ENCODE results near the gene MXD1. TPM values are rescaled to one million over a fixed set of nuclear protein-coding genes. Genes with fewer than 3 reads are reported as not detected.

MXD1 gene, protein sequence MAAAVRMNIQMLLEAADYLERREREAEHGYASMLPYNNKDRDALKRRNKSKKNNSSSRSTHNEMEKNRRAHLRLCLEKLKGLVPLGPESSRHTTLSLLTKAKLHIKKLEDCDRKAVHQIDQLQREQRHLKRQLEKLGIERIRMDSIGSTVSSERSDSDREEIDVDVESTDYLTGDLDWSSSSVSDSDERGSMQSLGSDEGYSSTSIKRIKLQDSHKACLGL
- 5.5 and 5.9 TPM in 2 replicates for total RNA-seq

DNA sequence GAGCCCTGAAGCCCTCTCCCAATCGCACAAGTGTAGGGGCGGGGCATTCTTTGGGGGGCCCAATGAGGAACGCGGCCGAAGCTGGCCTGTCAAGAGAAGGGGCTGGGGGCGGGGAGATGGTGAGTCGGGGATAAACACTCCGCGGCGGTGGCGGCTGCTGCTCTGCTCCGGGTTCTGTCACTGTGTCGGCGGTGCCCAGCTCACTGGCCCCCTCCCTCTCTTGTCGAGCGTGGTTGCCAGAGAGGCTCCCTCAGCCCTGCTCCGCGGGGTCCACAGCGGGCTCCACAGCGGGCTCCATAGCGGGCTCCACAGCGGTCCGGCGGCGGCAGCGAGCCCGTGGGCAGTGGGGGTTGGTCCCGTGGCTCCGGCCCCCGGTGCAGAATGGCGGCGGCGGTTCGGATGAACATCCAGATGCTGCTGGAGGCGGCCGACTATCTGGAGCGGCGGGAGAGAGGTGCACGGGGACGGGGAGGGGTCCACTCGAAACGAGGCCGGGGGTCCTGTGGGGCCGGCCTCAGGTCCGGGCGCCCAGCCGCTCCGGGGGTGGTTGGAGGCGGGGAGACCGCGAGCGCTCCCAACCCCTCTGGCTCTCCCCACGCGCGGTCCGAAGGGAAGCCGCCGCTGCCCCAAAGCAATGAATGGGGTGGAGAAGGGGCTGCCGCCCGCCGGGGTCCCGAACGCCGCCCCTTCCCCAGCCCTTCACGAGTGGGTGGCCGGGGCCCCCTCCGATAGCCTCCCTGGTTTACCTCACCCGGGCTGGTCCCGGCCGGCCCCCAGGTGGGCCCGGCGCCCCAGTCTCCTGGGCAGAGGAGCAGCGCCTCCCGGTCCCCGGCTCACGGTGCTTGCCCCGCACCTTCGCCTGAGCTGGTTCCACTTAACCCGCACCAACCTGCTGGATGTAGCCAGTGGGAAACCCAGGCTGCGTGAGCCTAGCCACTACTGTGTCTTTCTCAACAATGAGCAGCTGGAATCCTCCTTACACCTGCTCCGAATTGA is at the start of gene MXD1:
Gene MXD1 (plus strand): TSS at position 160 of the 996 bp plus-strand sequence. CDS start 222 bp downstream, at position 382.

DNA sequence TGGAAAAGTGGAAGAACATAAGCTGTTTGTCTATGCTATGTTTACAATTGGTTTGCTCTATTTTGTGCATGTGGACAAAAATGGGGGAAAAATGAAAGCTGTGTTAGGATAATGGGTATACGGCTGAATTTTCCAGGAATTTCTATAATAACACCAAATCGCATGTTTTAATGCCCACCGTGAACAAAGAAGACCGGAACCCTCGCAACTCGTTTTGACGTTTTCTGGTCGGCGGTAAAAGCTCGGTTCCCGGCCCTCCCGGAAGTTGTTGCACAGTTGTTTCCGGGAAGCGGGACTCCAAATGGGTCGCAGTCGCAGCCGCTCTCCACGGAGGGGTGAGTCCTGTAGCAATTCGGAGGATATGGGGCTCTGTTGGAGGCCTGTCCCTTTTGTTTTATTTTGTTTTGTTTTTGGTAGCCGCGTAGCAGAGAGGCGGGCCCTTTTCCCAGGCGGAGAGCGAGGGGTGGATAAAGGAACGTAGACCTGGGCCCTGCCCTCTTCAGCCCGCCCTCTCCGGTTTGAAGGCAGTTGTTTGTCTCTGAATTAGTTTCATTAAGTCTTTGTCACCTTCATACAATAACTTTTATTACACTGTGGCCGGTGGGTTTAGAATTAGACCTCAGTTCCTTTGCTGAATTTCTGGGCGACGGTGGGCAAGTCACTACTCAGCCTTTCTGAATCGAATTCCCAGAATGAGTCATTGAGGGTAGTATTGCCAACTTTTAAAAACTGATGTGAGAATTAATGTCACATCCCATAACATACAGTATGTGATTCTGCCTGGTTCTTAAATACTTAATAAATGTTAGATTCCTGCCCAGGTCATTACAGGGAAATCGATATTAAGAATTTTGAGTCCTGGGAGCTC is 21.0 kb upstream of the MXD1 start, which contains the start of gene SNRNP27:
Gene SNRNP27 (plus strand): TSS at position 273 of the 868 bp plus-strand sequence. CDS start 29 bp downstream, at position 302.

DNA sequence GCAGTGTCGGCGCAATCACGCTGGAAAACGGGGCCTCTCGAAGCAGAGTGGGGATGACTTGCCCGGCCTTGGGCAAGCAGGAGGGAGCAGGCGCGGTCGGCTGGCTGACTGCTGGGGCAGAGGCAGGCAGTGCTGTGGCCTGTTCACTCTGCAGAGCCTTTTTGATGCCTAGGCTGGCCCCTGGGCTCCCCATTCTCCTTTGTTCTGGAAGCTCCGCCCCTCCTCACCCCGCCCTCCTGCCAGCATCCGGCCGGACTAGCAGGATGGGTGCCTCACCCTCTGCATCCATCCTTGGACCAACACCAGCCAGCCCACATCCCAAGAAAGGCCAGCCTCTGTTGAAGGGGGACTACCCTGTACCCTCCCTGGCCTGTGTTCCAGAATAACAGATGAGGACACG is 46.6 kb downstream of the MXD1 start, which contains the start of gene ASPRV1:
Gene ASPRV1 (minus strand): TSS at position 136 of the 400 bp plus-strand sequence. CDS start 195 bp downstream, outside the sequence.

Other genes with a start within 250 kb of the MXD1 start
- gene ANXA4, start 173.0 kb upstream of the MXD1 start, total RNA-seq: 32.9 and 36.9 TPM in 2 replicates
- gene GMCL1, start 85.4 kb upstream of the MXD1 start, total RNA-seq: 7.1 and 8.0 TPM in 2 replicates
- gene SNRNP27, start 21.2 kb upstream of the MXD1 start, total RNA-seq: 33.1 and 39.8 TPM in 2 replicates
- 0.19 and 0.78 TPM in 2 replicates for gene ASPRV1, start 46.5 kb downstream of the MXD1 start, total RNA-seq
- 155 and 163 TPM in 2 replicates for gene PCBP1, start 172.4 kb downstream of the MXD1 start, total RNA-seq

Data from cardiac ventricle fibroblast (primary cell).